Erythroblast (primary cell): Measurements from ENCODE around the gene CD38.

ENCODE experiments used
- GATA1 ChIP-seq: IDR thresholded peaks from 2 replicates; pipeline ENCODE4 v1.6.1; 2011; ENCODE audit warnings: low read depth, mild to moderate bottlenecking, control low read depth, low read length, moderate library complexity
- POLR2A ChIP-seq: IDR thresholded peaks from 2 replicates; pipeline ENCODE4 v1.6.1; 2011; ENCODE audit warnings: mild to moderate bottlenecking, low read length

GRCh38 chr4:15794905-15795304, 16.8 kb downstream of the CD38 start:
- TF ChIP-seq POLR2A (no peak), GATA1 (no peak)
